Astrocyte (in vitro differentiated cells and primary cell): ENCODE measurements around the gene PCNX4. TPM values are rescaled to one million over a fixed set of nuclear protein-coding genes. Genes with fewer than 3 reads are reported as not detected.
A peak's percentile ranks its signal among the peaks of the same experiment; 100 is the strongest.

Experiments used
- DNase-seq: peaks from one replicate; pipeline ENCODE4 v3.0.0-alpha.2; 2010; ENCODE audit warnings: low read depth
- FAIRE-seq: peaks from 2 replicates; lab custom pipeline; 2011; peaks lifted over from hg19 to GRCh38; lab: Jason Lieb, UNC
- H2AFZ ChIP-seq: 2 replicates; pipeline ENCODE4 v1.6.0; 2012; ENCODE audit warnings: low read depth, low read length, inconsistent platforms
- H3K27ac ChIP-seq: 2 replicates; pipeline ENCODE4 v1.5.1; 2011; ENCODE audit warnings: low read depth, low read length, inconsistent platforms
- H3K27me3 ChIP-seq: 2 replicates; pipeline ENCODE4 v1.6.0; 2011; ENCODE audit warnings: low read length, inconsistent platforms; ENCODE audit not compliant: insufficient read depth
- H3K36me3 ChIP-seq: 2 replicates; pipeline ENCODE4 v1.5.1; 2011; ENCODE audit warnings: low read length, inconsistent platforms; ENCODE audit not compliant: insufficient read depth
- H3K4me1 ChIP-seq: 2 replicates; pipeline ENCODE4 v1.5.1; 2011; ENCODE audit warnings: low read length, inconsistent platforms; ENCODE audit not compliant: insufficient read depth
- H3K4me2 ChIP-seq: 2 replicates; pipeline ENCODE4 v1.6.0; 2012; ENCODE audit warnings: low read length, inconsistent platforms
- H3K4me3 ChIP-seq: 2 replicates; pipeline ENCODE4 v1.5.1; 2011; ENCODE audit warnings: low read depth, mild to moderate bottlenecking, low read length, inconsistent platforms; ENCODE audit not compliant: insufficient read depth
- H3K79me2 ChIP-seq: 2 replicates; pipeline ENCODE4 v1.6.0; 2012; ENCODE audit warnings: mild to moderate bottlenecking, low read length, inconsistent platforms; ENCODE audit not compliant: insufficient read depth
- H3K9ac ChIP-seq: 2 replicates; pipeline ENCODE4 v1.6.0; 2012; ENCODE audit warnings: mild to moderate bottlenecking, low read length, inconsistent platforms
- H3K9me3 ChIP-seq: 2 replicates; pipeline ENCODE4 v1.5.1; 2012; ENCODE audit warnings: low read depth, mild to moderate bottlenecking, low read length, inconsistent platforms; ENCODE audit not compliant: insufficient read depth
- H4K20me1 ChIP-seq: 2 replicates; pipeline ENCODE4 v1.6.0; 2012; ENCODE audit warnings: low read length, inconsistent platforms; ENCODE audit not compliant: insufficient read depth
- H3K27ac Mint-ChIP-seq: one replicate; pipeline ENCODE4 v1.8.0; 2021; ENCODE audit warnings: mild to moderate bottlenecking, mixed read lengths; ENCODE audit not compliant: unreplicated experiment
- H3K27me3 Mint-ChIP-seq: one replicate; pipeline ENCODE4 v1.8.0; 2021; ENCODE audit warnings: low read depth, mixed read lengths; ENCODE audit not compliant: unreplicated experiment
- H3K36me3 Mint-ChIP-seq: one replicate; pipeline ENCODE4 v1.8.0; 2021; ENCODE audit warnings: low read depth, mixed read lengths; ENCODE audit not compliant: unreplicated experiment
- H3K4me1 Mint-ChIP-seq: one replicate; pipeline ENCODE4 v1.8.0; 2021; ENCODE audit warnings: low read depth, mixed read lengths; ENCODE audit not compliant: unreplicated experiment
- H3K4me3 Mint-ChIP-seq: one replicate; pipeline ENCODE4 v1.8.0; 2021; ENCODE audit warnings: mild to moderate bottlenecking, moderate library complexity, mixed read lengths; ENCODE audit not compliant: unreplicated experiment
- H3K9me3 Mint-ChIP-seq: one replicate; pipeline ENCODE4 v1.8.0; 2021; ENCODE audit warnings: mild to moderate bottlenecking, mixed read lengths; ENCODE audit not compliant: unreplicated experiment
- CTCF ChIP-seq: IDR thresholded peaks from 2 replicates; pipeline ENCODE4 v1.5.1; 2011; ENCODE audit warnings: low read depth, mild to moderate bottlenecking, inconsistent platforms, low read length, moderate library complexity; ENCODE audit not compliant: insufficient read depth
- EZH2 ChIP-seq: IDR thresholded peaks from 2 replicates; pipeline ENCODE4 v1.6.1; 2012; ENCODE audit warnings: mild to moderate bottlenecking, low read length, inconsistent platforms; ENCODE audit not compliant: insufficient read depth
- total RNA-seq: library from RNA; stranded (reverse); gene quantifications from 2 replicates; pipeline ENCODE4 v1.2.1, GENCODE V29; 2021

The PCNX4 gene
- total RNA-seq, 1 donor from 2014 or later, result 71.3 TPM

- no peak overlapping the region for H3K27ac ChIP-seq
- Mint-ChIP-seq H3K4me3 (peak overlapping the region; percentile 98), H3K36me3 (peaks cover 8% of the 10 kb centered on the region), H3K27me3 (no peaks in the 10 kb centered on the region), H3K4me1 (peaks cover 4% of the 10 kb centered on the region), H3K27ac (no peak overlapping the region), H3K9me3 (no peaks in the 10 kb centered on the region)
- no peaks in the 10 kb centered on the region for H3K27me3 ChIP-seq
- TF ChIP-seq CTCF (no peak), EZH2 (no peak)
- H3K79me2 ChIP-seq, result peaks cover 21% of the 10 kb centered on the region
- H2AFZ ChIP-seq, result no peak overlapping the region
- no peak for DNase-seq
- H4K20me1 ChIP-seq, result peaks cover 4% of the 10 kb centered on the region
- peak overlapping the region; percentile 95 for H3K9ac ChIP-seq
- H3K4me1 ChIP-seq, result peaks cover 10% of the 10 kb centered on the region
- peak overlapping the region; percentile 94 for H3K4me3 ChIP-seq
- FAIRE-seq, result no peak
- H3K36me3 ChIP-seq, result no peaks in the 10 kb centered on the region
- H3K4me2 ChIP-seq, result peak overlapping the region; percentile 88
- H3K9me3 ChIP-seq, result no peaks in the 10 kb centered on the region
These were observed 72.0 kb downstream of the PCNX4 start for GRCh38 chr14:60163693-60164092.

GRCh38 chr14:60164404-60164711 is 72.6 kb downstream of the PCNX4 start:
- peak overlapping the region; percentile 95 for H3K9ac ChIP-seq
- peaks cover 10% of the 10 kb centered on the region for H3K4me1 ChIP-seq
- H2AFZ ChIP-seq, result peak overlapping the region; percentile 94
- Mint-ChIP-seq H3K27ac (peak overlapping the region; percentile 92), H3K27me3 (no peaks in the 10 kb centered on the region), H3K36me3 (peaks cover 8% of the 10 kb centered on the region), H3K4me3 (peak overlapping the region; percentile 98), H3K9me3 (no peaks in the 10 kb centered on the region), H3K4me1 (peaks cover 4% of the 10 kb centered on the region)
- H4K20me1 ChIP-seq, result no peaks in the 10 kb centered on the region
- H3K9me3 ChIP-seq, result no peaks in the 10 kb centered on the region
- no peaks in the 10 kb centered on the region for H3K36me3 ChIP-seq
- DNase-seq (no peak), FAIRE-seq (peak; percentile 13)
- H3K4me2 ChIP-seq, result peak overlapping the region; percentile 88
- no peak for TF ChIP-seq EZH2
- TF ChIP-seq CTCF, result no peak
- no peaks in the 10 kb centered on the region for H3K27me3 ChIP-seq
- H3K27ac ChIP-seq, result peak overlapping the region; percentile 78
- peaks cover 15% of the 10 kb centered on the region for H3K79me2 ChIP-seq
- peak overlapping the region; percentile 94 for H3K4me3 ChIP-seq

GRCh38 chr14:60164712-60165546 is 73.2 kb downstream of the PCNX4 start, which contains the start of gene DHRS7:
Gene DHRS7 (minus strand): TSS chr14:60165398. CDS start chr14:60165309, 89 bp downstream.
- peak within 1 kb of the TSS; percentile 95 for H3K9ac ChIP-seq
- H3K36me3 ChIP-seq, result no peaks in the 10 kb centered on the region
- FAIRE-seq, result peak; percentile 5
- TF ChIP-seq EZH2, result no peak
- no peak for TF ChIP-seq CTCF
- Mint-ChIP-seq H3K4me1 (peaks cover 4% of the 10 kb centered on the region), H3K27ac (peak within 1 kb of the TSS; percentile 92), H3K9me3 (no peaks in the 10 kb centered on the region), H3K27me3 (no peaks in the 10 kb centered on the region), H3K4me3 (peak within 1 kb of the TSS; percentile 98), H3K36me3 (peaks cover 5% of the 10 kb centered on the region)
- peak; percentile 68 for DNase-seq
- no peaks in the 10 kb centered on the region for H3K27me3 ChIP-seq
- peak within 1 kb of the TSS; percentile 94 for H3K4me3 ChIP-seq
- no peaks in the 10 kb centered on the region for H3K9me3 ChIP-seq
- H3K79me2 ChIP-seq, result peaks cover 15% of the 10 kb centered on the region
- no peaks in the 10 kb centered on the region for H4K20me1 ChIP-seq
- H3K4me1 ChIP-seq, result peaks cover 10% of the 10 kb centered on the region
- H2AFZ ChIP-seq, result peak within 1 kb of the TSS; percentile 94
- peak within 1 kb of the TSS; percentile 88 for H3K4me2 ChIP-seq
- peak within 1 kb of the TSS; percentile 78 for H3K27ac ChIP-seq
